HG03342 (cell line): ENCODE results near the gene FBXO15.

Experiments used
- ATAC-seq: cut with Tn5 transposase; IDR thresholded peaks from one replicate; pipeline ENCODE4 v1.9.1; 2021; ENCODE audit warnings: mild to moderate bottlenecking, moderate library complexity; ENCODE audit not compliant: unreplicated experiment

The FBXO15 gene, protein sequence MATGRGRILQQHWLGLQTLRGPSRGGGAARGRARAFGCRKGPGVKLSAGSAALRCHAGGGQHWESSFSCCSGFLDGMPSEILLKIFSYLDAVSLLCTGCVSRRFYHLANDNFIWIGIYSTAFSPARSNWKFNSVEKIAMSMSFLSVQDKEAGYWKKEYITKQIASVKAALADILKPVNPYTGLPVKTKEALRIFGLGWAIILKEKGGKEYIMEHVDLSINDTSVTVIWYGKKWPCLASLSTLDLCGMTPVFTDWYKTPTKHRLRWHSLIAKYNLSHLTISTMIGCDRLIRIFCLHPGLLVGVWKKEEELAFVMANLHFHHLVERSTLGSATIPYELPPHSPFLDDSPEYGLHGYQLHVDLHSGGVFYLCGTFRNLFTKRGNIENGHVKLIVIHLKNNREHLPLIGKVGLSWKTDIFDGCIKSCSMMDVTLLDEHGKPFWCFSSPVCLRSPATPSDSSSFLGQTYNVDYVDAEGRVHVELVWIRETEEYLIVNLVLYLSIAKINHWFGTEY

DNA sequence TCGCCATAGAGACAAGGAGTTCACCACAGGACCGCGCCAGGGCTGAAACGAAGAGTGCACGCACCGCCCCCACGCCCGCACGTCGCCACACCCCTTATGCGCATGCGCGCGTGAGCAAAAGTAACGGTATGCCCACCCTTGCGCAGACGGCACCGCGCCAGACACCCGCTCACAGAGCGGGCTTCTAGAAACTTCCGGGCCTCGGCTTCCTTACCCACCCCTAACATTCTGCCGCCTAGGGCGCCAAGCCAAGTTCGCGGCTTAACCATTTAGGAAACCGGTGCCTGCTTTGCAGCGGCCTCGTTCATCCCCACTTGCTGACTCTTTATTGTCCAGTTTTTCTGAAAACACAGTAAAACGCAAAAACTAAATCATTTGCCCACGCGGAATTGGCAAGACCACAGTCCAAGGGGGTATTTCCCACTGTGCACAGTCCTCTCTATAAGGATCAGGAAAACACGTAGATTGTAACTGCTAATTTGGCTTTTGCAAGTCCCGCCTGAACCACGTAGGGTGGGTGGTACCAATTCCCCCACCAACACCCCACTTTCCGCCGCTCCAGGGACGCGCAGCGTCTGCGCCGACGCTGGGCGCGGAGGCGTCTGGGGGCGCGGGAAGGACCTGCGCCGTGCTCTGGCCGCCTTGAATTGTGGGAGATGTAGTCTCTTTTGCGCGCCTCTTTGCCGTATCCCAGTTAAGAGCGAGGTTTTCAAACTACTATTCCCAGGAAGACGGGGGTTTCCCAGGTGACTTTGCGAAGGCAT is at the start of gene FBXO15, which contains the start of gene TIMM21:
Gene FBXO15, minus strand, starts transcription at position 56 of the 764 bp plus-strand sequence. Its CDS starts 49 bp downstream, at position 7.
Gene TIMM21, plus strand, starts transcription at position 745 of the 764 bp plus-strand sequence. CDS start 286 bp downstream, outside the sequence.
- ATAC-seq = peak; percentile 92

DNA sequence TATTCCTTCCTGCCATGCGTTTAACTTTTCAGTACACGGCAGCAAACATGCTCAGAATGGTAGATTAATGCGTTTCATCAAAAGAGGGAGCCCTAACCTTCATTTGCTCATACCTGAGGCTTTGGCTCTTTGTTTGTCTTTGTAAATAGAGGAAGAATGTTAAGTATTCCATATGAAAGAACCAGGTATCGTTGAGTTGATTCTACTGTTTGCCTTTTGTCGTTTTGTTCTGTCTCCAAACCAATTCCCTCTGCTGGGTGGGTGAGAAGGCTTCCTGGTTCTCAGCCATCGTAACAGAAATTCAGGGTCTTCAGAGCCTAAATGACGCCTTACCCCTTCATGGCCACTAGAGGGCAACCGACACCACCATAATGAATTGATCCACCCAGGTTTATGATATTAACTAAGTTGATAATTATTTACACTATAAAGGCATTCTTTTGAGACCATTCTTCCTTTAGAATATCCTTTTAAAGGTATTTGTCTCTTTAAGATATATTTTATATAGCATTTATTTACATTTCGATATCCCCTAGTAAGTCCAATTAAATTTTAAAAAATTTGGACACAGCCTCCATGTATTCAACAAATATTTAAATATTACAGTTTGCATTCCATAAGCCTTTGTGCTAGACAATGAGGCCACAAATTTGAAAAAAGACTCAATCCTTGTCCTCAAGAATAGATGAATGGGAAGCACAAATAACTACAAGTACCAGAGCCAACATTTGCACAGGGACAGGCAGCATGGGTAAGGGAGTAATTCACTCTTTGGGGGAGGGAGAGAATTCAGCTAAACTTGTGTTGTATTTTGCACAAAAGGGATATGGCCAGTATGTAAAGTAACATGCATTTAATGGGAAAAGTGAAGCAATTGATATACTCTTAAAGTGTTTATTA is 48.8 kb upstream of the FBXO15 start:
- peak; percentile 83 for ATAC-seq

DNA sequence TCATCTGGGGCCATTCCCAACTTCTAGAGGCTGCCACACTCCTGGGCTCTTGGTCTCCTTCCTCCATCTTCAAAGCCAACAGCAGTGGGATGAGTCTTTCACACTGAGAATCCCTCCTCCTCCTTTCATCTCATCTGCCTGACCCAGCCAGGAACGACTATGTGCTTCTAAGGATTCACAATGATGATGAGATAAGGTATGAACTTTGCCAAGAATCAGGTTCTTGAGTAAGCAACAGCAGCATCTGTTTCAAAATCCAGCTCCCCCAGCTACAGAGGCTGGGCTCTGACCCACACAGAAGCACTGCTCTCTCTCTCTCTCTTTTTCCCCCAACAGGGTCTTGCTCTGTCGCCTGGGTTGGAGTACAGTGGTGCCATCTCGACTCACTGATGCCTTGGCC is 47.1 kb upstream of the FBXO15 start:
- no peak for ATAC-seq

DNA sequence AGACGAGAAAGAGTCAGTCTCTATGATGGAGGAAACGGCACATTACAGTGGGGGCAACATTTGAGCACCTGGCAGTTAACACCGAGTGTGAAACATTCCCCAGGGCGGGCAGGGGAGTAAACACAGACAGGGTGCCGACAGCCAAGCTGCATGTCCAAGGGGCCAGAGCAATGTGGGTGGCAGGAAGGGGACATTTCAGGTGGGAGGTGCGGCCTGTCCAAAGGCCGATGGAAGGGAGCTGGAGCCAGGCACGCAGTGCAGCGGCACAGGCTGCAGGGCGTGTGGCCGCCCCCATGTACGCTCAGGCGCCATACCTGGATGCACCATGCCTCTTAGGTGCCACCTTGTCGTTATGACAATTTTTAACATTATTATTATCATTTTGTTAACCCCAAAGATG is 43.9 kb upstream of the FBXO15 start:
- no peak for ATAC-seq

DNA sequence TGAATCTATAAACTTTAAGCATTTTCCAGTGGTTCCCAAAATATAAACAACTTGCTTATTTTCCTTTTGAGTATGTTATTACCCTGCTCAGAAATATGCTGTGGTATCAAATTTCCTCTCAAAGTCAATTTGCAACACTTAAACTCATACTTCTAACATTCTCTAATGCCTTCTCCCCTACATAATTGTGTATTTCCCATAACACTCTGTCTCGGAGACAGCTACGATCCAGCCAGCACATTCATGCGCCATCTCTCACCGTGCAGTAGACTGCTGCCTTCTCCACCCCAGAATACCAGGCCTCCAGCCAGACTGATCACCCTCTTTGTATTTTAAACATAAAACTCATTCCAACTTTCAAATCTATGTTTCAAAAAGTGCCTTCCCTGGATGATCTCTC is 42.5 kb upstream of the FBXO15 start:
- ATAC-seq = no peak

DNA sequence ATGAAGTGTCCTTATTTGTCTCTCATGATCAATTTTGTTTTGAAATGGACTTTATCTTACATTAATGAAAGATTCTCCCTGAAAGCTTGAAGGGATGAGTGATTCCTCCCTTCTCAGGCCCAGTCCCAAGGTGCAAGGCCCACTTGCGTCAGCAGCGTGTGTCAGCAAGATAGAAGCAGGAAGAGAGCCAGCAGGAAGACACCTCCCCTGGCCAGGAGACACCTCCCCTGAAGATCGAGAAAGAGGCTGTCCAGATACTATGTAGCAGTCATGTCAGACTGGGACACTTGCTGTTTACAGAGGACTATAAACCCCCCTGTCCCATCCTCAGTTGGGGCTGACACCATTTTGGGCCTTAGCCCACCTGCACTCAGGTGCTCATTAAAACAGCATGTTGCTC is 39.0 kb upstream of the FBXO15 start:
- ATAC-seq = no peak

DNA sequence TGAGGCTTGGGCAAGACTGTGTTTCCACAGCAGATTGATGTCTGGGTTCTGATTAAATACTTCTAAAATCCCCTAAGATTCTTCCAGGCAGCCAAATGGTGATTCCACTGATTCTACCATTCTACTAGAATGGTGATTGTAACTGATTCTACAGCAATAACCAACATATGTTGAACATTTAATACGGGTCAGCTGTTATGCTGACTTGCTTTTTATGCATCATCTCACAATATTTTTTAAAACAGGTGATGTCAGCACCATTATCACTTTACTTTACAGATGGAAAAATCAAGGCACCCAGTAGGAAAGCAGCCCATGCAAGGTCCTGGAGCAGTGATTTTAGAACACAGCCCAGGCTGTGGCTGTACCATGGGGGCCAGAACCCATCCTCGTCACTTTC is 38.2 kb upstream of the FBXO15 start:
- ATAC-seq = no peak

DNA sequence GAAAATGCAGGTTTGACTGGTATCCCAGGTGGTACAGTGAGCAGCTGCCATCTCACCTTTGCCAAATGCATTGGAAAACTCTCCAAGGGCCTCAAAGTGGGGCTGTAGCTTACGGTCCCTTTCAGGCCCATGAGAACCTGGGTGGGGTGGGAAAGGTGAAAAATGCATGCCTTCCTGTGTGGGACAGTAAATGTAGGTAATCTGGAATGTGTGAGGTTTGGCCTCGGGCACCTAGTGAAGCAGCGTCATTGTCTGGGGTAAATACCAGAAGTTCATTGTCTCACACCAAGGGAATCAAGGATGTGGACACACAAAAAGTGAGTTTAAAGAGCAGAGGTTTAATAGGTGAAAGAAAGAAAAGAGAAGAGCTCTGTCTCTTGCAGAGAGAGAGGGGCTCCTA is 37.2 kb upstream of the FBXO15 start:
- ATAC-seq = no peak

DNA sequence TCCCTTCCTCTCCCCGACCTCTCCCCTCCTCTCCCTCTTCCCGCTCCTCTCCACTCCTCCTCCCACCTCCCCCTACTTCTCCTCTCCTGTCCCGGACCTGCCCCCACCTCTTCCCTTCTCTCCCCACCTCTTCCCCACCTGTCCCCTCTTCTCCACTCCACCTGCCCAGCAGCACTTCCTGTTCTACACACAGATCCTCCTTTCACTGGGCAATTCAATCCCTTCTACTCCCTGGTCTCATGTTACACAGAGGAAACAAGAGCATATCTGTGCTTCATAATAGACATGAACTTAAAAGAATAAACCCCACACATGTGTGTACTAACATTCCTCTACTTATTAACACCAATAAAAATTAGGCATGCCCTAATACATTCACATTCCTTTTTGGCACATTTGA is 35.5 kb upstream of the FBXO15 start:
- ATAC-seq = no peak

DNA sequence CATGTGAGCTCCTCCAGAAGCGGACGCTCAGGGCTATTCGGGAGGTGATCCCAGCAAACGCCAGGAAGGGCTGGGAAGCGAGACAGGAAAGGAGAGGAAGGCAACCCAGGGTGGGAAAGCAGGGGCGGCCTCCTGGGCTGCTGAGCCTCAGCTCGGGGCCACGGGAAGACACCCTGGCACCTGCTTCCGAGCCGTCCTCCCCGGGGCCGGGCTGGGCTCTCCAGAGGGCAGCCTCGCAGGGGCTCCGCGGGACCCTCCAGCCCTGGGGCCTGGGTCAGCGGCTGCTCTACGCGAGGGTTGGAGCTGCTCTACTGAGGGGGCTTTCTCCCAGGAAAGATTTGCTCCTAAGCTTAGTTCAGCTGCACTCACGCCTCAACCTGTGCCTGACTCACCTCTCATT is 34.7 kb upstream of the FBXO15 start:
- ATAC-seq = no peak

DNA sequence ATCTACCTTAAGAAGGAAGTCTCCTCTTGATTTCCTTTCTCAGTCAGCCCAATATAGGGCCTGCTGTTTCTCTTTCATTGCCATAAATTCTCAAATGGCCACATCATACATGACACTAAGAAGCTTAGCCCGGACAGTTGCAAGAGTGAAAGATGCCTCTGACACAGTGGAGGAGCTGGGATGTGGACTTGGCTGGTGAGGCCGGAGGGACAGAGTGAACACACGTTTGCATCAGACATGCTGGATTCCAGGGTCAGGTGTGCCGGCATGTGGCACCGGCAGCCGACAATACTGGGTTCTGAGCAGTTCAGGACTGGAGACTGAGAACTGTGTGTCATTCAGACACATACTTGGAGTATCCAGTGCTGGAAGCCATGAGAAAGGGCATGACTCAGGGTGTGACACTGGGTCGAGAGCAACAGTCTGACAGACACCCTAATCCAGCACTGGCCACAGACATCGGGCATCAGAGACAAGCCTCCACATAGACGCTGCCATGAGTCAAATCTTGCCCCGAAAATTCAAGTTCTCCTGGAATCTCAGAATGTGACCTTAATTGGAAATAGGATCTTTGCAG is 32.1 kb upstream of the FBXO15 start:
- no peak for ATAC-seq

DNA sequence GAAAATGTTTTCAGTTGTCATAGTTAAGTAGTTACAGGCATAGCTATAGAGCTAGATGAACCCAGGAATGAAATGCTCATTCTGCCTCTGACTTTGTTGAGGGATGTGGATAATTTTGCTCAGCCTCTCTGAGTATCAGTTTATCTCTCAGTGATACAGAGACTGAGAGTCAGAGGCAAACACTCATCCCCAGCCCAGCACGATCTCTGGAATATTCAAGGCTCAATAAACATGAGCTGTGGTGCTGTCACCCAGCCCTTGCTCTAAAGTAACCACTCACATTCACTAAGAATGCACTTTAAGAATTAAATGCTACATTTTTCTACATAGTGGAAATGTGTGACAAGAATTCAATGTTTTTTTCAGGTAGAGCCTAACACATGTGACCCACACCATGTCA is 31.2 kb upstream of the FBXO15 start:
- ATAC-seq = no peak

DNA sequence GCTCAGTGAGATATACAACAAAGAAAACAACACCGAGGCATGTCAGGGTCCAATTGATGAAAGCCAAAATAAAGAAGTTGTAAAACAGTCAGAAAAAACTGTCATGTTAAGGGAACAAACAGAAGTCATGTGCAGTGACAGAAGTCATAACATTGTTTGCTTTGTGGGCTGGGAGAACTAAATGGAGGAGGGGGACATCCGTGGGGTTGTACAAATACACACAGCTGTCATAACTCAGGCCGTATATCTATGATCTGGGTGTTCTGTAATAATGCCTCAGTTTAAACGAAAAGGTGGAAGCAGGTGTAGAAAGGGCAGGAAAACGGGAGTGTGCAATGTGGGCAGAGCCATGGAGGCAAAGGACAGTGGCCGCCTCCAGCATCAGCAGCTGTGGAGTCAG is 28.0 kb upstream of the FBXO15 start:
- ATAC-seq = no peak

DNA sequence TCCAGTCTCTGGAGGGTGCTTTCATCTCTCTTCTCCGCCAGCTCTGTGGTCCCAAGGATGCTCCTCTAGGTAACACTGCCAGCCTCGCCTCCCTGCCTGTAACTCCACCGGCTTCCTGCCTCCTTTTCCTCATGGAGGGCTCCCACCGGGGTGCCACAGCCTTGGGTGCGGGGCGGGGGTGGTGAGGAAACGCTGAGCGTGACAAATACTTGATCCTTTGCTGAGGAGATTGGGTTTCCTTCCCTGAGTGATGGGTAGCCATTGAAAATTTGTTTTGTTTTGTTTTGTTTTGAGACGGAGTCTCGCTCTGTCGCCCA is 25.8 kb upstream of the FBXO15 start:
- ATAC-seq = no peak

DNA sequence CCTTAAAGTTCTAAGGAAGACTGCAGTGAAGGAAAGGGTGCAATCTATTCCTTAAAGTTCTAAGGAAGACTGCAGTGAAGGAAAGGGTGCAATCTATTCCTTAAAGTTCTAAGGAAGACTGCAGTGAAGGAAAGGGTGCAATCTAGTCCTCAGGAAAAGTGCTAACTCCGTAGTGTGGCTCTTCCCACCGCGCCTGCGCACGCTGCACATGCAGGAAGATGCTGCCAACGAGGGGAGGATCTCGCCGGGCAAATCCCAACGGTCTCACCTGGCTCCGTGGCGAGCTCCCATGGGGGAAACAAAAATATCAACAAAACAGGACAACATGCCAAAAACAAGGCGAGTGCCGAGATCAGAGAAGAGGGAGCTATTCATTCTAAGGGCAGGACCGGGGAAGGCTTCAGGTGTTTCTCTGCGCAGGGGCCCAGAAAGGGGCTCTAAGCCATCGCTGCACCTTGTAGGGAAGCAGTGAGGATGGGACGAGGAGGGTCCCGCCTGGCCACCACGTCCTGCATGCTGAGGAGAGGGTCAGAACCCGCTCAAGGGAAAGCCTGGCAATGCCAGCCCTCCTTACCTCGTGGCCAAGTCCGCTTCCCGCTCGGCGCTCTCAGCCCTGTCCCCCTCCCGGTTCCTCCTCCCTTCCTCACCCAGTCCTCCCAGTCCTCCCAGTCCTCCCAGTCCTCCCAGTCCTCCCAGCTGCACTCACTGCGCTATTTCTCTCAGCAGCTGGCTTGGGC is 25.2 kb upstream of the FBXO15 start:
- ATAC-seq = no peak

DNA sequence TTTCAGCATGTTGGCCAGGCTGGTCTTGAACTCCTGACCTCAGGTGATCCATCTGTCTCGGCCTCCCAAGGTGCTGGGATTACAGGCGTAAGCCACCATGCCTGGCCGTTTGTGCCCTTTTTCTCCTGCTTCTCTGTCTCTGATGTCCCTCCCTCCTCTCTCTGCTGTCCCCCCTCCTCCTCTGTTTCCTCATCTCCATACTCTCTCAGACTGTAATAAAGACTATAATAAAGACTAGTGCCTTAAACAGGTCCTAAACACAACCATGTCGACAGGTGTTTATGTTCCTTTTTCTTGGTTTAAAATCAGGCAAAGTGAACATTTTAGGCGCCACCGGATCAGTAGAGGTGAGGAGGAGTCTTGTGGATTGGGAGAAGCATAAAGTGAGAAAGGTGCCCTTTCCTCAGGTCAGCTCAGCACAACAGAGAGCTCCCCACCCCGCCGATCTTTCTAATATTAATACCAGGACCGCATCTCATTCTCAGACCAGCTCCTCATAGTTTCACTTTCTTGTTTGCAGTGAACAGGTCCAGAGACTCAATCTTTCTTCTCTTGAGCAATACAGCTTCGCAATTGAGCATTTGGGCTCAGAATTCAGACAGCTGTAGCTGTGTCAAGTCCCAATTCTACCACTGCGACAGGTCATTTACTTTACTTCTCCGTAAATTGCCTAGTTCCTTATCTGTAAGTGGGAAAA is 24.4 kb upstream of the FBXO15 start:
- ATAC-seq = peak; percentile 91

DNA sequence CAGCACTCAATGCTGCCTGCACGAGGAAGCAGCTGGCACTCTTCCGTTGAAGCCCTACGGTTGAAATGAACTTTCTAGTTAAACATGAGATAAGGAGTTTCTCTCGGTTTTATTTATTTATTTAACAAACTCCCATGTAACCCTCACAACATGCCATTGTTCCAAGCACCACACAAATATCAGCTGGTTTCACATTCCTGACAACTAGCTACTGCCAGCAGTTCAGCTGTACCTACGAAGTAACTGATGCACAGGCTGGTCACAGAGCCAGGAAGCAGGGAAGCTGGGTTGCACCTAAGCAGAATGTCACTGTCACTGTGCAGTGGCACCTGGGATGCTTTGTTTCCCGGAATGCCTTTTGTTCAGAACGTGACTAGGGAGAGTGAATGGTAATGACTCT is 18.8 kb upstream of the FBXO15 start:
- no peak for ATAC-seq

DNA sequence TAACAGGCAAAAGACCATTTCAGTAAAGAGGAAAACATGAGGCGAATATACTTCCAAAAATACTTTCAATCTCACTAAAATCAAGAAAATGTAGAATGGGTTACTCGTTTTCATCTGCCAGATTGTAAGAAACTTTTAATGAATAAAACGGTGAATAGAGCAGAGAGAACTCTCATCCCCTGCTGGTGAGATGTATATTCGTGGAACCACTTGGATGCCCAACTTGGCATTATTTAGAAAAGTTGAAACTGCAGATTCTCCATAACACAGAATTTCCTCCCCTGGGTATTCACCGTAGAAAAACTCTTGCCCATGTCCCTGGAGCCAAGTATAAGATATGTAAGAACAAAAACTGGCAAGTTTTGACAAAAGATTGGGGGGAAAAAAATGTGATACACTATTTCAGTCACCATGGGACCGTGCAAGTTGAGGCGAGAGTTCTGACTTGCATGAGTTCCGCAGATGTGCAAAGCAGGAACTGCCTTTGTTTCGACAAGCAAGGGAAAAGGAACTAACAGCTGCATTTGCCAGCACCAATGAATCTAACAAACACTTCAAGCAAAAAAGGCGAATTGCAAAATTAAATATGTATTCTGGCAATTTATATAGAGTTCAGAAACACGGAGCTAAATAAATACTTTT is 15.5 kb upstream of the FBXO15 start:
- no peak for ATAC-seq

DNA sequence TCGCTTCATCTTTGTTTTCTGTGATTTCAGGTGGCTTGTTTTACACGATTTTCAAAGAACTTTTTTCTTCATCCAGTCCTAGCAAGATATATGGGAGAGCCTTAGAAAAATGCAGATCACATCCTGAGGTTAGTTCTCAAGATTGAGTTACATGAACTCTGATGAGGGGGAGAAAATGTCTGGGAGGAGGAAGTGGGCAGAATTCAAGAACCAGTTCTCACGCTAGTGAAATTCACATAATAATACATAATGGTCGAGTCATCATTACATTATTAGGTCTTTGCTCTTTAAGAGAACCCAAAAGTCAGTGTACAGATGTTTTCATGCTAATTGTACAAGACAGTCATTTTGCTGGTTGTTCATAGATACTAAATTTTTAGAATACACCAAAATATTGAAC is 7.6 kb upstream of the FBXO15 start:
- ATAC-seq = no peak
